IPS-NIHi11 (cell line): ENCODE data around the gene DAG1.

Experiments
- DNase-seq: peaks from one replicate; pipeline ENCODE4 v3.0.0; 2012; ENCODE audit warnings: mixed read lengths, low spot score

The DAG1 gene

DNA sequence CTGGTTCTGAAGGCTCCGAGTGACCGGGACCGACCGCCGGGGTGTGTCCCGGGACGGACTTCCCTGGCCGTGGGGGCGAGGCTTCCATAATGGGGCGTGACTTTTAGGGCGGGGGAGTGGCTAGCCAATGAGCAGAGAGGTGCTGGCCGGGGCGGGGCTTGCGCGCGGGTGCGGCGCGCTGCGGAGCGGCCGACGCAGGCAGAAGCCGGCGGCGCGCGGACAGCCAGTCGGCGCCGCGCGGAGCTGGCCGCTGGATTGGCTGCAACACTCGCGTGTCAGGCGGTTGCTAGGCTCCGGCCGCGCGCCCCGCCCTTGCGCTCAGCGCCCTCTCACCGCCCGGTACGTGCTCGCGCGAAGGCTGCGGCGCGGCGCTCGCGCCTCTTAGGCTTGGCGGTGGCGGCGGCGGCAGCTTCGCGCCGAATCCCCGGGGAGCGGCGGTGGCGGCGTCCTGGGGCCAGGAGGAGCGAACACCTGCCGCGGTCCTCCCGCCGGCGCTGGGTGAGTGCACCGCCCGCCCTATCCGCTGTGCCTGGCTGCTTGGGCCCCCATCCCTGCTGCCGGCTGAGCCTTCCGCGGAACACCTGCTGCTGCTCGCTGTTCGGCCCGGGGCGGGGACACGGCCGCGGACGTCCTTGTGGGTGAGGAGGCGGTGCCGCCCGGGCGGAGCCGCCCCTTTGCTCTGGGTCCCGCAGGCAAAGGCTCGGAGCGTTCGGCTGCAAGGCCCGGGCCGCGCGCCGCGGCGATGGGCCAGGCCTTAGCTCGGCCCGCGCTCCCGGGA, at the start of gene DAG1:
Gene DAG1, plus strand, starts transcription at position 332 of the 778 bp plus-strand sequence. CDS start 40,268 bp downstream, outside the sequence.
- peak; percentile 99 for DNase-seq

GRCh38 chr3:49421890-49422378, 48.1 kb upstream of the DAG1 start:
- DNase-seq, result no peak

DNA sequence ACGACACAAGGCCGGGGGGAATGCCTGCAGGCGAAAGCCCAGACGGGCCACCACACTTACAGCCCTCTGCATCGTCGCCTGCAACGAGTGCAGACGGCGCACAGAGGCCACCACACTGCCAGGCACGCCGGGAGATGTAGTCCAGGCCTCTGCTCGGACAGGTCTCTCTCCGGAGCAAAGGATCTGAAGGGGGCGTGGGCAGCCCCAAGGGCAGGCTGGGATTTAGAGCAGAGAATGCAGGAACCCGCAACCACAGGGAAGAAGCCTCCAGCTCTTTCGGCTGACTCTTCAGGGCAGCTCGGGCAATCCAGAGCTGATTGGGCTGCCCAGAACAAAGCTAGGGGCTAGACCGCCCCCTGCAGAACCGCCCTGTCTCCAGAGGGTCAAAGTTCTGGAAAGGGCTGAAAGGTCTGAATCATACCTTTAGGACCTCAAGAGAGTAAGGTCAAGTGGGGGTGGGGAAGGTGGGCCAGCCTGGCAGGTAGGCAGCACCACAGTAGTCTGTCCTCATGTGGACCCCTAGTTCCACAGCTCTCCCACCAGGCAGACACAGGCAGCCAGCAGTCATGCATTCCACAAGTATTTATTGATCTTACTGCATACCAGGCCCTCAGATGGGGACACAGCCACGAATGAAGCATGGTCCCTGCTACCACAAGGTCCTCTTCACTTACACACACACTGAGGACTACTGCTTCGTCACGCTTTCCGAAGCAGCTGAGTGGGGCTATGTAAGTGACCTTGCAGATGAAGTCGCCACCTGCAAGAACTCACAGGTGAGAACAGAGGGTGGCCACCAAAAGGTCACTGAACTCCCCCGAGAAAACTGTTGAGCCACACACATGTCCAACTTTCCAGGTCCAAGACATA, 47.5 kb upstream of the DAG1 start, which contains the start of gene AMT:
Gene AMT, minus strand, starts transcription at position 95 of the 870 bp plus-strand sequence. Its CDS starts 23 bp downstream, at position 72.
- DNase-seq, result peak; percentile 94

- no peak for DNase-seq
Observed at GRCh38 chr3:49424816-49425215, 45.3 kb upstream of the DAG1 start.

DNA sequence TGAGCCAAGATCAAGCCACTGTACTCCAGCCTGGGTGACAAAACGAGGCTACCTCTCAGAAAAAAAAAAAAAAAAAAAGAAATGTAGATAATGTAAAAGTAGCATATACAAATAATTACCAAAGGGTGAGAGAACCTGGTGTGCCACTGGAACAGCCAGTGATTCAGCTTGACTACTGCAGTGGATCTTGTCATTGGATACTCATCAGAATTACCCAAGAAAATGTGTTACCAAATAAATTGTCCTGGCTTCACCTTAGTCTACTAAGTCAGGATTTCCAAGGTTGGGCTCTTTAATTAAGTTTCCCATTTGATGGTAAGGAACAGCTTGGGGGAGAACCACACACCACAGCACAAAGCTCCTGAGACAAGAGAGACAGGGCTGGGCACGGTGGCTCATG, 42.5 kb upstream of the DAG1 start:
- no peak for DNase-seq

GRCh38 chr3:49428752-49429080, 41.4 kb upstream of the DAG1 start:
- DNase-seq, result no peak

DNA sequence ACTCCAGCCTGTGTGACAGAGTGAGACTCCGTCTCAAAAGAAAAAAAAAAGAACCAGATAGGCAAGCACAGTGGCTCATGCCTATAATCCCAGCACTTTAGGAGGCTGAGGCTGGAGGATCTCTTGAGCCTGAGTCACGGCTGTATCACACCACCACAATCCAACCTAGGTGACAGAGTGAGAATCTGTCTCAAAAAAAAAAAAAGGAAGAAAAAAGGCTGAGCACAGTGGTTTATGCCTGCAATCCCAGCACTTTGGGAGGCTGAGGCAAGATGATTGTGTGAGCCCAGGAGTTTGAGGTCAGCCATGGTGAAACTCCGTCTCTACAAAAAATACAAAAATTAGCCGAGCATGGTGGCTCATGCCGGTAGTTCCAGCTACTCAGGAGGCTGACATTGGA, 35.3 kb upstream of the DAG1 start:
- DNase-seq, result no peak

DNA sequence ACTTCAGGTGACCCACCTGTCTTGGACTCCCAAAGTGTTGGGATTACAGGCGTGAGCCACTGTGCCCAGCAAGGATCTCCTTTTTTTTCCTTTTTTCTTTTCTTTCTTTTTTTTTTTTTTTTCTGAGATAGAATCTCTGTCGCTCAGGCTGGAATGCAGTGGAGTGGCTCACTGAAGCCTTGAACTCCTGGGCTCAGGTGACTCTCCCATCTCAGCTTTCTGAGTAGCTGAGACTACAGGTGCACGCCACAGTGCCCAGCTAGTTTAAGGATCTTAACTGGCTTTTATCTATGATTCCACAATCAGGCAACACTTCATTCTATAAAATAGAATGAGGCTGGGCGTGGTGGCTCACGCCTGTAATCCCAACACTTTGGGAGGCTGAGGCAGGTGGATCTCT, 24.7 kb upstream of the DAG1 start:
- no peak for DNase-seq

- DNase-seq, result no peak
Observed at GRCh38 chr3:49453621-49454020, 16.4 kb upstream of the DAG1 start.

GRCh38 chr3:49454458-49454857, 15.6 kb upstream of the DAG1 start:
- peak; percentile 61 for DNase-seq

DNA sequence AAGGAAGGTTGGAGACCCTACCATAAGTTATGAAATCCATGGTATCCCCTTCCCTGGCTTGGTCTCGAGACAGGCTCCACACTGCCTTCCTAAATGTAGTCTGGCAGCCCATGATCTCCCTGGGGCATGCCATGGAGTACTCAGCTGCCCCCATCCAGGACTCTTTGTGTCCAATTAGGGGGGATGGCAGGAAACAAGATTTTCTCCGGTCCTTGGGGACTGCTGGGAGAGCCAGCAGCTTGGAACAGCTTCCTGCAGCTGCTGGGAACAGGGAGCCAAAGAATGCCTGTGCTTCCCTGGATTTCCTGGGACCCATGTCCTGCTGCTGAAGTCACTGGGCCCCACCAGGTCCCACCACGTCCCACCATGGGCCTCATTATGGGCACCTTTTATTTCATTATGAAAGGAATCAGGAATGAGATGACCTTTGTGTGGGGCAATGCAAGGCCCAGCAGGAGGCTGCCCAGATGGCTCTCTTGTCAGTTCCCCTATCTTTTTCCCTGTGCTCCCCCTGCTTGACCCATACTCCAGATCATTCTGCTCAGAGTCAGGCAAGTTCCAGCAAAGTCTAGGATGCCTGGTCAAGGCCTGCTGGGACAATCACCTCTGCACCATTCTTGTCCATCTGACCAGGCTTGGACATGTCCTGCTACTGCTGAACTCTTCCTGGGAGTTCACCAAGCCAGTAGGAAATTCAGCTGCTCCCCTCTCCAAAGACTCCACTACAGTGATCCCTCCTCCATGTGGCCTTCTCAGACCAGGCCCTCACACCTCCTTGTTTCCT, 15.0 kb upstream of the DAG1 start:
- no peak for DNase-seq

GRCh38 chr3:49456466-49456865, 13.6 kb upstream of the DAG1 start:
- no peak for DNase-seq

DNA sequence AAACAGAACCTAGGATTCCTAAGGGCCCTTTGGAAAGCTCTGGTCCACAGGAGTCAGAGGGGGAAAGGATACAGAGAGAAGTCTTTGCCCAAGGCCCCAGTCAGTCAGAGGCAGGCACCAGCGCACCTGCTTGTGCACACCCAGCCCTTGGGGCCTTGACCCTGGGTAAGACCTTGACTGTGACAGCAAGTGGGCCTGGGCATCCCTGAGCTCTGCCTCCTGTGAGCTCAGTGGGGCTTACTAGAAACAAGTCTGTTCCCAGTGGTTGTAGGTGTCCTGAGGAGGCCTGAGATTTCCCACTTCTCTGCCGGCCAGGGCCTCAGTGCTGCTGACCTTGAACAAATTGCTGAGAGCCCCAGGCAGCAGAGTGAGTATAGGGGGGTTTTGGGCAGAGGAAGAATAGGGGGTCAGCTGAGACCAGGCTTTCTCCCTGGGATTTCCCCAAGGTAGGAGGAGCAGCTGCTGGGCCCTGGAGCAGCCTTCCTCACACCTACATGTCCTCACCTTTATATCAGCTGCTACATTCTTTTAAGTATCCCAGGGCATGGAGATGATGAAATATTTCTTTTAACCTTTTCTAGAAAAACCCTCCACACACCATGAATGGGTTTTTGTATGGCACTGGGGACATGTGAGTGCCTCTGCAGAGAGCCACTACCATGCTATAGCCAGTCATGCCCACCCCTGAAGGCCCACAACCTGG, 9.7 kb upstream of the DAG1 start:
- no peak for DNase-seq

DNA sequence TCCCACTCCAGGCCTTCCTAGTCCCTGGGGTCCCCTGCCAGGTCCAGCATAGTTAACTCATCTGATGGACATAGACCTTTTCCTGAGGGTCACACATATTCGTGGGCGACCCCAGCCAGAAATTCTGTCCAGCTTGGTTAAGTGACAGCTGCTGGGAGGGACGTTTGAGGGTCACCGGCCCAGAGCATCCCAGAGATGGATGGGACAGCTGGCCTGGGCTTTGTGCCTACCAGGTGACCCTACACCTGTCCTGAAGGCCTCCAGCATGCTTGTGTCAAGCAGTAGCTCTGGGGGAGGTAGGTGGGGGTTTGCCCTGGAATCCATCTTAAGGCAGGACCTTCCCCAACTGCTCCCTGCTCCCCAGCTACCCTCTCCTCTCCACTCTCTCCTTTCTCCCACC, 9.1 kb upstream of the DAG1 start:
- DNase-seq, result no peak

DNA sequence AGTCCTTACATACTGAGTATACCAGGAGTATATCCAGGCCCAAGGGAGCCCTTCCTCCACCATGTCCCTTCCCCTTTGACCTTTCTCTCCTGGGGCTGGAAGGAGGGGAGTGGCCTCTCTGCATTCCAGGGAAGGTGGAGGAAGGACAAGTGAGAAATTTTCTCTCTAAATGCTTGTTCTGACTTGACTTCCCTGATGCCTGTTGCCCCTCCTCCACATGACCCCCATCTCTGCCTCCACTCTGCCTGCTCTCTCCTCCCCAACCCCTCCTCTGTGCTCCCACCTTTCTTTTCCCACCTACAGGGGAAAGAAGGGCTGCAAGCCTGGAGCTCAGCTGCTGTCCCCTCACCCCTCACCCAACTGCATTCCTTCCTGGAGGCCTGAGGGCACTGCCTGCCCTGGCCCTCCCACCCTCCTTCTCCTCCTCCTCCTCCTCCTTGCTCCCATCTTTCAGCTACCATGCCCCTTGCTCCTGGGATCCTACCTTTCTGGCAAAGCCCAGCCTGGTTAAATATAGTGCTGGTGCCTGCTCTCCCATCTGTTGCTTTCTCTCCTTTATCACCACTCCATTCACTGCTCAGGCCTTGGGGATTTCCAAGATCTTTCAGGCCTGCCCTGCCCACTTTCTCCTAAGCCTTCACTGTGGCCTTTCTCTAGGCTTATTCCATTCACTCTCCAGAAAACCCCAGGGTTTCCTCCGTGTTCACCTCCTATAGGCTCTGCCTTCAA, 8.5 kb upstream of the DAG1 start:
- DNase-seq, result peak; percentile 53

GRCh38 chr3:49462222-49462621, 7.8 kb upstream of the DAG1 start:
- no peak for DNase-seq

GRCh38 chr3:49465270-49466034, 4.6 kb upstream of the DAG1 start:
- no peak for DNase-seq

DNA sequence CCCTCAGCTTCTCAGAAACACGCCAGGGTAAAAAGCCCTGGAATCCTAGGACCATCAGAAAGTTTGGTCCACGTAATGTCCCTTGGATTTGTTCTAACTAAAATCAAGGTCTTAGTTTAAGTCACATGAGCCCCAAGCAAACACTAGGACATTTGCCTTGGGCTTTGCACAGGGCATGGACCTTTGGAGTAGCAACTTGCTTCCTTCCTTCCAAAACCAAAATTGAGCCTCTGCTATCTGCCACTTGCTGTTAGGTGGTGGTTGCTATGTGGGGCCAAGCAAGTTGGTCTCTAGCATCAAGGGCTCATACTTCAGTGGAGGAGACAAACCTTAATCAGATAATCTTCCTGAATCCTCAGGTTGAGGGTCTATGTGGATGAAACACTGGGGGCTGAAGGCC, 4.0 kb upstream of the DAG1 start:
- DNase-seq, result no peak

DNA sequence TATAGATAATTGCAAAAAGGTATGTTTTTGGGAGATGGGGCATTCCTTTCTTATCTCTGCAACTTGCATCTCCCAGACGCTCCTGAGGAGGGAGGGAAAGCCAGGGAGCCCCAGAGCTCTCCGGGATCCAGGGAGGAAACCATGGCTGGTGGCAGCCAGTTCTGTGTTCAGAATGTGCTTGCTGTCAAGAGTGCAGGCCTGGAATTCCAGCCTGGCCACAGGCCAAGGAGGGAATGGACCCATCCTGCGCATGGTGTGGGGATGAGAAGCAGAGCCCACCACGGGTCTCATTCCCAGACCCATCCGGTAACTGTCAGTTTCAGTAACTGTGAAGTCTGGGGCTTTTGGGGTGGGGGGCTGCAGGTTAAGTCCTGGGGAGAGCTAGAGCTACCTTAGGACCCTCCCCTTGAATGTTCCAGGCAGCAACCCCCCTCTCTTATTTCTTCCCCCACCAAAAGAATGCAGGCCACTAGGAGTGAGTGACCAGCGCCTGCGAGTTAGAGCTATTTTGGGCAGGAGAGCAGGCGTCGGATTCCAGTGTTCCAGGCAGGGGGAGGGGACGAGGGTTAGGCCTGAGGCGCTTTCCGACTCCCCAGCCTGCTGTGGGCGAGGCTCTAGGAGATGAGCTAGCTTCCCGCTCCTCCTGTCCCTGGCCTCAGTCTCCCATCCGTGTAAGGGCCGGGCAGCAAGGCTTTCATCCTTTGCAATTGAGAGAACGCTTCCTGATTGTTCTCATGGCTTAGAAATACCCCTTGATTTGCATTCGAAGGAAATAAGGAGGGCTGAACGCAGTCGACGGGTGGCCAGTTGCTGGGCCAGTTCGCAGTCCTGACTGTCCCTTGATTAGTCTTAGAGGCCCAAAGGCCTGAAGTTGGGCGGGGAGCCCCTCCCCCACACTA, 781 bp upstream of the DAG1 start:
- peak; percentile 71 for DNase-seq
